Right lobe of liver (tissue), 6 donors: Measurements from ENCODE around the gene MRPS33. TPM values are rescaled to one million over a fixed set of nuclear protein-coding genes. Genes with fewer than 3 reads are reported as not detected.

Experiments
- ATAC-seq, 4 donors: fragments of 200-7000 bp; cut with Tn5 transposase; one replicate each; pipeline ENCODE4 v1.9.1; 2020; ENCODE audit warnings: mild to moderate bottlenecking in 4 of 4, moderate library complexity in 4 of 4
- DNase-seq, 3 donors: peaks; one replicate each; pipeline ENCODE4 v3.0.0-alpha.2; 2020
- H3K27ac ChIP-seq, 3 donors: fragments of 200-600 bp; one replicate each; pipeline ENCODE4 v1.8.0; 2022
- H3K27me3 ChIP-seq, 2 donors: fragments of 200-600 bp; one replicate each; pipeline ENCODE4 v1.8.0; 2022
- H3K36me3 ChIP-seq, 4 donors: fragments of 200-600 bp; sonication (generic) in 1 of 4; one replicate each; pipeline versions ENCODE4 v1.5.1 to v1.8.0; 2017 to 2022; ENCODE audit warnings: control low read depth in 1 of 4
- H3K4me1 ChIP-seq, 4 donors: fragments of 200-600 bp; sonication (generic) in 1 of 4; one replicate each; pipeline versions ENCODE4 v1.5.1 to v1.8.0; 2017 to 2022; ENCODE audit warnings: control low read depth in 1 of 4
- H3K4me3 ChIP-seq, 3 donors: fragments of 200-600 bp; one replicate each; pipeline ENCODE4 v1.8.0; 2022
- H3K9me3 ChIP-seq, 4 donors: fragments of 200-600 bp; sonication (generic) in 1 of 4; one replicate each; pipeline versions ENCODE4 v1.5.1 to v1.8.0; 2017 to 2022; ENCODE audit warnings: control low read depth in 1 of 4
- CTCF ChIP-seq, 4 donors: fragments of 200-600 bp in 3 of 4; fragments of 450-650 bp in 1 of 4; IDR thresholded peaks; one replicate each; pipeline versions ENCODE4 v1.5.1 to v1.8.0; 2016 to 2022; ENCODE audit warnings: antibody characterized with exemption in 4 of 4, mild to moderate bottlenecking in 2 of 4
- POLR2A ChIP-seq: fragments of 450-650 bp; IDR thresholded peaks from one replicate; pipeline ENCODE4 v1.6.1; 2017; ENCODE audit warnings: antibody characterized with exemption, mild to moderate bottlenecking
- WGBS: methylation state at CpG from one replicate; pipeline ENCODE4 v1.1.6; 2018; ENCODE audit warnings: low coverage, low lambda C conversion rate; ENCODE audit not compliant: insufficient coverage; ENCODE audit errors: missing lambda C conversion rate; 5-methylcytosine and 5-hydroxymethylcytosine counted together
- intact Hi-C, 2 donors: fragments of 100-400 bp; cut with DNase I; formaldehyde crosslinking; loops; one replicate each; pipeline versions ENCODE4 v1.11.2 to v1.14.1; 2022
- total RNA-seq, 6 experiments: library from RNA; depleted of rRNA in 2 of 6; stranded (reverse); fragments of >200 nt in 2 of 6; fragmentation: NEBNext Ultra II Directional in 3 of 6; extraction: Animal tissue kit (Norgen Biotek cat#: 25700) in 3 of 6; gene quantifications; one replicate each; pipeline versions ENCODE4 v1.1.0 to v1.2.4, GENCODE V29; 2016 to 2023
- donor health status: DM: no; HTN: yes; CAD: no.
- donor health status: DM: no; HTN: no; CAD: no.
- donor health status: DM: no; HTN: no; CAD: no.
- donor health status: DM: no; HTN: yes; CAD: no.
- donor health status: DM: no; HTN: yes; CAD: no.

MRPS33 gene
- total RNA-seq, 6 experiments from 2014 or later = 26.0 to 44.4 (median 31.1) TPM

GRCh38 chr7:140981951-140982350 lies 32.8 kb downstream of the MRPS33 start:
- 31% methylated on average over 2 of the region's 2 CpGs for WGBS
- intact Hi-C loops = no loop called here
- Histone ChIP-seq H3K36me3 (no peaks in the 10 kb centered on the region), H3K9me3 (no peaks in the 10 kb centered on the region), H3K27me3 (no peaks in the 10 kb centered on the region), H3K27ac (no peak overlapping the region), H3K4me1 (no peaks in the 10 kb centered on the region), H3K4me3 (no peak overlapping the region)
- TF ChIP-seq CTCF (IDR thresholded peaks at IDR 0.05) (no peak), POLR2A (no peak)
- DNase-seq (no peak), ATAC-seq (no peak)

- ATAC-seq = no peak
Measured at GRCh38 chr7:140977741-140978140, 37.0 kb downstream of the MRPS33 start.

GRCh38 chr7:140972876-140973829 lies 41.6 kb downstream of the MRPS33 start:
- peak overlapping the region in 2 of 3 donors; percentile 68 to 78 for H3K27ac ChIP-seq
- 41% methylated on average over 8 of the region's 9 CpGs for WGBS

More at GRCh38 chr7:140977741-140978140, 37.0 kb downstream of the MRPS33 start:
- H3K4me3 ChIP-seq = no peak overlapping the region
- TF ChIP-seq CTCF (IDR thresholded peaks at IDR 0.05) (no peak), POLR2A (no peak)
- H3K9me3 ChIP-seq = no peaks in the 10 kb centered on the region
- WGBS = 100% methylated on average over 1 of the region's 1 CpG
- intact Hi-C loops = no loop called here
- H3K27me3 ChIP-seq = no peaks in the 10 kb centered on the region
- H3K27ac ChIP-seq = no peak overlapping the region
- peaks cover 0 to 25% (median 8%) of the 10 kb centered on the region in 4 donors for H3K4me1 ChIP-seq
- DNase-seq = no peak
- H3K36me3 ChIP-seq = no peaks in the 10 kb centered on the region

GRCh38 chr7:140972344-140972743 lies 42.4 kb downstream of the MRPS33 start:
- no peaks in the 10 kb centered on the region for H3K9me3 ChIP-seq
- intact Hi-C loops = no loop called here
- no peaks in the 10 kb centered on the region for H3K27me3 ChIP-seq
- H3K36me3 ChIP-seq = no peaks in the 10 kb centered on the region
- ATAC-seq = no peak
- no peak overlapping the region for H3K4me3 ChIP-seq
- TF ChIP-seq CTCF (IDR thresholded peaks at IDR 0.05) (no peak), POLR2A (no peak)
- H3K4me1 ChIP-seq = peaks cover 0 to 33% (median 11%) of the 10 kb centered on the region in 4 donors
- 28% methylated on average over 2 of the region's 2 CpGs for WGBS
- H3K27ac ChIP-seq = peak overlapping the region in 2 of 3 donors; percentile 59 to 78
- DNase-seq = no peak

More at GRCh38 chr7:140972876-140973829, 41.6 kb downstream of the MRPS33 start:
- intact Hi-C loops = no loop called here
- Histone ChIP-seq H3K27me3 (no peaks in the 10 kb centered on the region), H3K4me1 (peaks cover 0 to 33% (median 11%) of the 10 kb centered on the region in 4 donors), H3K9me3 (no peaks in the 10 kb centered on the region), H3K4me3 (no peak overlapping the region), H3K36me3 (no peaks in the 10 kb centered on the region)
- TF ChIP-seq POLR2A = no peak
- TF ChIP-seq CTCF (IDR thresholded peaks at IDR 0.05) = no peak
- DNase-seq (no peak), ATAC-seq (peak; percentile 73 to 82 (median 78))
